HL-60/S4 (cell line): Measurements from ENCODE around the gene CNNM2.

Experiments used
- in situ Hi-C: fragments of 300-500 bp; cut with MboI; formaldehyde crosslinking; loops from 2 replicates; pipeline ENCODE4 v1.14.3; 2022; ENCODE audit warnings: low sequenced_read_pairs

Gene CNNM2

DNA sequence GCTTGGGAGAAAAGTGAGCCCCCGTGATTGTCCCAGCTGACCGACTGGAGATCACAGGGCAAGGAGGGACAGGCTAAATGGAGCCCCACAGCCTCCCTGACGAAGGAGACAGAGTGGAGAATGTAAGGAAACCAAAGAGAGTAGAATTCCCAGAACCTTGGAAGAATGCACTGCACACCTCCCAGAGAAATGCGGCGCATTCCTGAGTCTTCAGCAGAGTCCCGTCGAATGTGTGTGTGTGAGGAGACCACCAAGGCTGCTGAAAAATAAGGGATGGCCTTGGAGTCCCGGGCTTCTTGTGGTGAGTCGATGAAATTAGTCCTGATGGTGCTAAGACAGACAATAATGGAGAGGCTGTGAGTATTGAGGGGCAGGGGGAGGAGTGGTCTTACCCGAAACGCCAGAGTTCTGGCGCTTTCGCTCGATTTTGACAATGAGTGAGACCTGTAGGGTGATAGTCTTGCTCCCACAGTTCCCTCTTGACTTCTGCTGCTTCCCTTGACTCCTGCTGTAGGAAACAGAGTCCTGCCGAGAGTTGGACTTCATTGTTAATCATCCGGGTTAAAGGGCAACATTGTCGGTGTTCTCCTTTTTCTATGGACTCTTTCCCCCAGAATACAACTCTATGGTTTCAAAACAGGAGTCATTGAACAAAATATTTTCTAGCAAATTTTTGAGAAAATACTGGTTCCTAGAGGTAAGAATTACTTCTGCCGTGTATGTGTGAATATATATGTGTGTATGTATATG is 103.2 kb downstream of the CNNM2 start:
- in situ Hi-C loops, result no loop called here

DNA sequence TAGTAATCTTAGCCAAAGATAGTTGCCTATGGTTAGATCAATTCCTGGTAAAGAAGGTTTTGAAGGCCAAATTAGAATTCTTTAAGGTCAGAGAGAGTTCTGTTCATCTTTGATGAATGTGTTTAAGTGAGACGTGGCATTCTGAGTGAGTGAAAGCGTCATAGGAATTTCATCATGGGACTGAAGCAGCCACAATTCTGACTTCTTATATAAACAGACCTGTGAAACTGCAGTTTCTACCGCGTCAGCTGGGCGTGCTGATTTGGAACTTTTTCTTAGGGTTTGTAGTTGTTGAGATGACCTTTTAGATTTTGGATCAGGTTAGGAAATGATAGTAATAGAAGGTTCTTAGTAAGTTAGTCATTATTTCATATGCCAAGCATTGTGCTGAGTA is 103.8 kb downstream of the CNNM2 start:
- in situ Hi-C loops, result no loop called here

GRCh38 chr10:103025696-103026095 is 107.6 kb downstream of the CNNM2 start:
- in situ Hi-C loops, result no loop called here

GRCh38 chr10:103038570-103038969 is 120.5 kb downstream of the CNNM2 start:
- in situ Hi-C loops, result no loop called here

- in situ Hi-C loops, result no loop called here
These were observed 122.3 kb downstream of the CNNM2 start for GRCh38 chr10:103040418-103040817.

GRCh38 chr10:103041391-103041790 is 123.3 kb downstream of the CNNM2 start:
- in situ Hi-C loops, result no loop called here

DNA sequence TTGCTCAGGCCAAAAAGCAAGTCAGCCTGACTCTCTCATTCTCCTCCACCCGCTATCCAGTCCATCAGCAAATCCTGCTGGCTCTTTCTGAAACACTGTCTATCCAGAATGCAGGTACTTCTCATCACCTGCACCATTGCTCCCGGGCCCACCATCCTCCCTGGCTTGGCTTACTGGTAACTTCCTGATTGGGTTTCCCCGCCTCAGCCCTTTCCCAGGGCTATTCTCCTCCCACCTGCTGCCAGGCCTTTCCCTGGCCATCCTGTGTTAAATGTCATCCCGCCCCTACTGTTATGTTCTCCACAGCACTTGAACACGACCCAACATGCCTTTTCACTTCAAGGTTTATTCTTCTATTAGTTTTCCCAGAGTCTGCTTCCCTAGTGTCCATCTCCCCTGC is 124.0 kb downstream of the CNNM2 start:
- in situ Hi-C loops, result no loop called here

DNA sequence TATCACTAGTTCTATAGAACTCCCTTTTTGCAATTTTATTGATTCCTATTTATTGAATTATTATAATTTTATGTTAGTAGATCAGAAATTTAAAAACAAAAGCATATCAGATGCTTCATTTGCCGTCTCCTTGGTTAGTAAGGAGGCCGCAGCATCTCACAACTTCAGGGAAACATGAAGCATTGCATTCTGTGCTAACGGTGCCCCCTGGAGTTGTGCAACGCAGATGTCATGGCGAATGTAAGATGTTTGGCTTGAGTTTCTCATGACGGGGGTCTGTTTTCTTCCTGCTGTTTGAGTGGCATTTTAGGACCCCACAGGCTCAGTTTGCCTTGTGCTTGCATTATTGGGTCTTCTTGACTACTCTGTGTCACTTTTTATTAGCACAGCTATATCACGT is 124.8 kb downstream of the CNNM2 start:
- in situ Hi-C loops, result no loop called here

GRCh38 chr10:103044942-103045489 is 126.9 kb downstream of the CNNM2 start:
- in situ Hi-C loops, result no loop called here

DNA sequence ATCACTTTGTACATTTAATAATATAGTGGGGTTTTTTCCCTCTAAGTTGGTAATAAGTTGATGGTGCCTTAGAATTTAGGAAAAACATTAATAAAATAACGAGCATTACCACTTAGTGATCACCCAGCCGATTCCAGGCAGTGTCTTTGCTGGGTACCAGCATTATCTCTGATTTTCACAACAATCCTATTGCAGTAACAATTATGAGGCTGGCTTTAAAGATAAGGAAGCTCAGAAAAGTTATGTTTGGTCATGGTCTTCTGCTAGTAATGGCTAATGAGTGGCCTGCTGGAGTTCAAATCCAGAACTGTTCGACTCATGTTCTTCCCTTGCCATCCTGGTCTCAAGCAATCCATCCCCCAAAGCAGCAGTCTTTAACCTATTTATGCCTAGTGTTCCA is 127.9 kb downstream of the CNNM2 start:
- in situ Hi-C loops, result no loop called here

DNA sequence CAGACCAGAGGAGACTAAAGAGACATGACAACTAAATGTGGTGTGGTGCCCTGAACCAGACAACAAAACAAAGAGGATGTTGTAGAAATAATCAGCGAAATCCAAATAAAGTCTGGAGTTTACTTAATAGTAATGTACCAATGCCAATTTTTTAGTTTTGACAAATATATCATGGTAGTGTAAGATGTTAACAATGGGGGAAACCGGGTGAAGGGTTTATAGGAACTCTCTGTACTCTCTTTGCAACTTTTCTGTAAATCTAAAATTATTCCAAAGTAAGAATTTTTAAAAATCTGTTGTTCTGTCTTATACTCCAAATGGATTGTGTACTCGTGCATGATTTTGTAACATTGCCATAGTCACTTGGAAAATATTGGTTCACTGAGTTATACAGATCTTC is 129.3 kb downstream of the CNNM2 start:
- in situ Hi-C loops, result no loop called here

DNA sequence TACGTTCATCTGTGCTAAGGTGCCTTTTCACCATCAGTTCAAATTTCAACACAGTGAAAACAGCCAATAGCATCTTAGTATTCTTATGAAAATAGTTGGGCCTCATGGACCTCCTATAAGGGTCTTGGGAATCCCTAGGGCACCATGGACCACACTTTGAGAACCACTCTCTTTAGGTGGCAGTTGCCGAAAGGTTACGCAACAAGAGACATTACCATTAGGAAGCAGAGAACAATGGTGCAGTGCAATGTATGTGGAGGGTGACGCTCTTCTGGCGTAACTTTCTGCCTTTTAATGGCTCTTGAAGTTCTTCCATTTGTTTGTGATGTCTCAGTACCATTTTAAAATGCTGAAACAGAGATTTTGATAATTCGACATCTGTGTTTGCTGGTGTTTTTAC is 131.1 kb downstream of the CNNM2 start:
- in situ Hi-C loops, result no loop called here

GRCh38 chr10:103053659-103054581 is 135.8 kb downstream of the CNNM2 start:
- in situ Hi-C loops, result loop anchor here (25.0 kb wide), 1 partner anchor 317 kb away; the partner anchor contains the start of gene WBP1L

DNA sequence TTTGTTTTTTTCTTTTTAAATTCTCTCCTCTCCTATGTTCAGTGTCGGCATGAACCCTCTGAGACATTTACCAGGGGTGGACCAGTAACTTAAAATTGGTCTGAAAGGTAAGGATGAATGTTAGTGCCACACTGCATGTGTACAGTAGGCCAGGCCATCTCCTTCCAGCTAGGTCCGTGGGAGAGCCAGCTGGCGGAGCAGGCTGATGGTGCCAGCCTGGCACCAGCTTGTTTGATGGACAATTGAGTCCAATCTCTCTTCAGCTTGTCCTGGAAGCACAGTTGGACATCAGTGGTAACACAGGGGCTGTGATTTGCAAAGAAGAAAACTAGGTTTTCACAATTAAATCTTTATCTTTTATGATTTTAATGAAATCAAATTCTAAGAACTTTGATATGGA is 136.5 kb downstream of the CNNM2 start:
- in situ Hi-C loops, result loop anchor here (25.0 kb wide), 1 partner anchor 317 kb away; the partner anchor contains the start of gene WBP1L

DNA sequence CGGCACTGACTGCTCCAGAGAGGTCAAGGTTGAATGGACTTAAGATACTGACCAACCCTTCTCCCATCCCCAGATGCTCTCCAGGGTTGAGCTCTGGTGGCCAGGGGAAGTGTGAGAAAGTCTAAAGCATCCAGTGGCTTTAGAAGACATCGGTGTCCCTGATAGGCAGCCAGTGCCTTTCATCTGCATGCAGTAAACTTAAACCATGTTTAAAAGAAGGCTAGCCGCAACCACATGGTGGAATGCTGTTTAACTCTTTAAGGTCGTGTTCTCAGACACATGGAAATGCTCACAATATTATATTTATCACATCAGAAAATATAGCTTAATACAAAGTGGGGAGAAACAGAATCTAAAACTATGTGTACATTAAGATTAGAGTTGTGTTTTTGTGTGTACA is 137.0 kb downstream of the CNNM2 start:
- in situ Hi-C loops, result loop anchor here (25.0 kb wide), 1 partner anchor 318 kb away; the partner anchor contains the start of gene WBP1L

DNA sequence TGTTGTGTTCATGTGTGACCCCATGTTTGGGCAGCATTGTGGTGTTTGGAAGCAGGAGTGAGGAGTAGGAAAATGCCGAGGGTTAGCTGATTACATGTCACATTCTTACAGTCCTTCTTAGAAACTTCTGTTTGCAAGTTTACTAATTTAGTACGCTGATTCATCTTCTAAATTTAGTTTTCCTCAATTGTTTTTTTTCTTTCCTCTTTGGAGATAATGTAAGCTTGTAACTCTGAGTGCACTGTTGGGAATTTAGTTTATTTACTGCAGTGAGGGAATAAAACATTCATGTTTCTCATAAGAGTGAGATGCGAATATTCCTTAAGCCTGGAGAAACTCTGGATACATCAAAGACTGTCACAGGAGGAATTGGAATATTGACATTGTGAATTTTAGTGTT is 139.9 kb downstream of the CNNM2 start:
- in situ Hi-C loops, result loop anchor here (25.0 kb wide), 1 partner anchor 321 kb away; the partner anchor contains the start of gene WBP1L

GRCh38 chr10:103060575-103060974 is 142.5 kb downstream of the CNNM2 start:
- in situ Hi-C loops, result loop anchor here (5.0 to 25.0 kb wide), 2 partner anchors 143 to 323 kb away; partner anchors contain the start of genes CNNM2 and WBP1L

GRCh38 chr10:103062854-103063590 is 144.9 kb downstream of the CNNM2 start:
- in situ Hi-C loops, result loop anchor here (5.0 to 25.0 kb wide), 2 partner anchors 146 to 326 kb away; partner anchors contain the start of genes CNNM2 and WBP1L

GRCh38 chr10:103064956-103065355 is 146.9 kb downstream of the CNNM2 start:
- in situ Hi-C loops, result loop anchor here (5.0 to 25.0 kb wide), 2 partner anchors 148 to 328 kb away; partner anchors contain the start of genes CNNM2 and WBP1L
